ENCODE measurements around the gene RIPK1. TPM values are rescaled to one million over a fixed set of nuclear protein-coding genes. Genes with fewer than 3 reads are reported as not detected.
A peak's percentile ranks its signal among the peaks of the same experiment; 100 is the strongest.

Gene RIPK1
- total and polyA plus RNA-seq, 10 of the 15 experiments (the other 5 are each of a cell fraction or from before 2014, with no cell fraction given), result 1.6 to 11.2 (median 6.3) TPM

DNA sequence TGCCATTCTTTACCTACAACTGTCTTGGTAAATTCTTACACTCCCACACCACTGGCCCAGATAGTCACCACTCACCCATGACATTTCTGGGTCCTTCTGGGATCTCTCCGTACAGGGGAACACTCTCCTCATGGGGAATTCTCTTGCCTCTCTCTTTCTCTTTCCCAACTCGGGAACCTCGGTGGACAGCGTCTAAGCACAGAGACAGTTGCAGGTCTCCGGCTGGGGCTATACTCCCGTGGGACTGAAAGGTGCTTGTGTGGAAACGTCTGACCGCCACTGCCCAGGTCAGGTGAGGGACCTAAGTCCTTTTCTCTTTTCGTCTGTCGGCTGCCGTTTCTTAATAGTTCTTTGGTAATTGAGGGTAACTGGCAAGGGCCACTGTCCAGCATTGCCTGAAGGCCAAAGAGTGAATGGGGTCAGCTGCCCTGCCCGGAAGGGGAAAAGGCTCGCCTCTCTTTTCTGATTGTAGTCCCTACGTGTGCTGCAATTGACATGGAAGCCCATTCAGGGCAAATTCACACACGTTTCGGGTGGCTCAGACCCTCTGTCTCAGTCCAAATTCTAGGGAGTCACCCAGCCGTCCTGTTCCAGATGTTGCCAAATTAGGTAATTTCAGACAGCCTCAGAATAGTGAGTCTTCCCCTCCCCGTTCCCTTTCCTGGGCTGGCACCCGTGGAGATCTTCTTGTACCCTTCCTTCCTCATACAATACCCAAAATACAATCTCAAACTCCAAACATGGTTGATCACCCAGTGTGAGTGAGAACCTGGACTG is 31.2 kb upstream of the RIPK1 start:
- ChIA-PET RAD21 (ENCODE audit: unreplicated experiment) (no interaction called here), CTCF (interaction anchor here (0.7 kb wide), 1 partner anchor 61 kb away, joined by 3 read pairs; no protein-coding TSS in a partner anchor), POLR2A (no interaction called here), SMC1A (ENCODE audit: uncharacterized antibody, unreplicated experiment) (no interaction called here)
- Histone ChIP-seq H3K9ac (ENCODE audit: control insufficient read depth, insufficient read depth, low read length) (no peak overlapping the region), H2AFZ (ENCODE audit: control insufficient read depth, low read depth, low read length) (no peak overlapping the region), H3K4me3 (no peak overlapping the region), H3K27ac (ENCODE audit: control insufficient read depth, insufficient read depth) (no peak overlapping the region), H3K4me1 (ENCODE audit: control insufficient read depth, insufficient read depth, low read length) (no peaks in the 10 kb centered on the region), H3K36me3 (ENCODE audit: control insufficient read depth in 2 of 2, insufficient read depth in 2 of 2, low read length in 1 of 2) (no peaks in the 10 kb centered on the region), H3K79me2 (ENCODE audit: control insufficient read depth, insufficient read depth, low read length) (no peaks in the 10 kb centered on the region), H3K4me2 (ENCODE audit: control insufficient read depth, insufficient read depth) (no peak overlapping the region), H3K27me3 (replicated peaks in 1 of 2; ENCODE audit: control insufficient read depth in 2 of 2, insufficient read depth in 2 of 2, low read length in 1 of 2) (peaks cover 3 to 4% of the 10 kb centered on the region in 2 experiments; a peak in 2 of 4 replicates), H4K20me1 (ENCODE audit: control insufficient read depth, insufficient read depth) (no peaks in the 10 kb centered on the region), H3K9me3 (replicated peaks; ENCODE audit: control insufficient read depth, insufficient read depth, low read length) (no peaks in the 10 kb centered on the region)
- DNase-seq (ENCODE audit: low read depth, low spot score), result no peak
- intact Hi-C loops (cut with micrococcal nuclease; ENCODE audit: unreplicated experiment), result no loop called here
- in situ Hi-C loops (cut with MboI), result no loop called here
- BruUV-seq (replicated peaks), result no TSS peak
- FAIRE-seq, result no peak
- no peak for ATAC-seq
- no peak for TF ChIP-seq TCF12 (IDR thresholded peaks at IDR 0.05; ENCODE audit: low read depth, low read length)
- TF ChIP-seq FOXK2 (IDR thresholded peaks at IDR 0.05), result 0 out of 2 replicates have a peak, but pooled peaks have one; percentile 2
- 54% methylated on average over 19 of the region's 19 CpGs for WGBS (ENCODE audit: insufficient coverage, insufficient replicate concordance, low lambda C conversion rate, missing lambda C conversion rate)

DNA sequence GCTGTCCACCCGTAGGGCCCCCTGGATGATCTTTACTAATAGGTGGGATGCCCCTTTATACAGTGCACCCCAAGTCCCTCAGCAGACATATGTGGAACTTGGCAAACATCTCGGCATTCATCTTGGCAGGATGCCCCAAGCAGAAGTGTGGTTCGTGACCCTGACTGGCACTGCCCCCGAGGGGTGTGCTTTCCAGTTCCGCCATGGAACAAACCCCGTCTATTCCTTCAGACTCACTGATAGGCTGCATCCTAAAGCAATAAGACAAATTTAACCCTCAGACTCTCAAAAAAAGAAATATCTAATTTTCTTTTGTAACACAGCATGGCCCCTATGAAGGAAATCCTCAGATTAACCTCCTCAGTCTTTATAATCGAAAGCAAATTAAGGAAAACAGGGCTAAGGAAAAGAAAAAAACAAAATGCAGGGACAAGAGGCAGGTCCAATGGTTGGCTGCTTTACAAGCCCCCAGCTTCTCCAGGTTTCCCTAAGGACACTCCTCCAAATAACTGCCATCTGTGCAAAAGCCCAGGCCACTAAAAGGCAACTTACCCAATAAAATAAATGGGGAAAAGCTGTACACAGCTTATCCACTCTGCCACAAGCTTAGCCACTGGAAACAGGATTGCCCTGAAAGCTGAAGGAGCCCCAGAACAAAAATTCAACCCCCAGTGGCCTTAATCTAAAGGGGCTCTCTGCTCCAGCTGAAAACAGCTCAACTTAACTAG is 30.5 kb upstream of the RIPK1 start:
- H3K27me3 ChIP-seq (replicated peaks in 1 of 2; ENCODE audit: control insufficient read depth in 2 of 2, insufficient read depth in 2 of 2, low read length in 1 of 2), result peaks cover 3 to 4% of the 10 kb centered on the region in 2 experiments; a peak in 2 of 4 replicates
- H3K79me2 ChIP-seq (ENCODE audit: control insufficient read depth, insufficient read depth, low read length), result no peaks in the 10 kb centered on the region
- H3K27ac ChIP-seq (ENCODE audit: control insufficient read depth, insufficient read depth), result no peak overlapping the region
- no peaks in the 10 kb centered on the region for H4K20me1 ChIP-seq (ENCODE audit: control insufficient read depth, insufficient read depth)
- ChIA-PET CTCF (interaction anchor here (1.8 kb wide), 1 partner anchor 37 kb away, joined by 8 read pairs; no protein-coding TSS in a partner anchor), SMC1A (ENCODE audit: uncharacterized antibody, unreplicated experiment) (interaction anchor here (0.7 to 1.9 kb wide), 3 partner anchors 12 to 37 kb away, joined by 3 to 8 read pairs (median 5); no protein-coding TSS in a partner anchor), POLR2A (no interaction called here), RAD21 (ENCODE audit: unreplicated experiment) (interaction anchor here (2.0 kb wide), 1 partner anchor 36 kb away, joined by 6 read pairs; no protein-coding TSS in a partner anchor)
- WGBS (ENCODE audit: insufficient coverage, insufficient replicate concordance, low lambda C conversion rate, missing lambda C conversion rate), result 44% methylated on average over 7 of the region's 7 CpGs
- no peak overlapping the region for H3K4me3 ChIP-seq
- H3K4me1 ChIP-seq (ENCODE audit: control insufficient read depth, insufficient read depth, low read length), result no peaks in the 10 kb centered on the region
- H3K9me3 ChIP-seq (replicated peaks; ENCODE audit: control insufficient read depth, insufficient read depth, low read length), result no peaks in the 10 kb centered on the region
- no peak for ATAC-seq
- no peak overlapping the region for H3K9ac ChIP-seq (ENCODE audit: control insufficient read depth, insufficient read depth, low read length)
- no peaks in the 10 kb centered on the region for H3K36me3 ChIP-seq (ENCODE audit: control insufficient read depth in 2 of 2, insufficient read depth in 2 of 2, low read length in 1 of 2)
- in situ Hi-C loops (cut with MboI), result no loop called here
- no peak overlapping the region for H2AFZ ChIP-seq (ENCODE audit: control insufficient read depth, low read depth, low read length)
- no peak overlapping the region for H3K4me2 ChIP-seq (ENCODE audit: control insufficient read depth, insufficient read depth)
- no peak for DNase-seq (ENCODE audit: low read depth, low spot score)
- no TSS peak for BruUV-seq (replicated peaks)
- FAIRE-seq, result no peak
- intact Hi-C loops (cut with micrococcal nuclease; ENCODE audit: unreplicated experiment), result no loop called here
- TF ChIP-seq BACH1 (IDR thresholded peaks at IDR 0.05; ENCODE audit: borderline replicate concordance) (no peak), SMAD1 (IDR thresholded peaks at IDR 0.05; ENCODE audit: low read depth, partially characterized antibody) (no peak), FOS (IDR thresholded peaks at IDR 0.05; ENCODE audit: borderline replicate concordance, extremely low read depth, insufficient read length) (no peak), POLR2A (IDR thresholded peaks at IDR 0.05; ENCODE audit: low read depth, low read length) (no peak), FOXK2 (IDR thresholded peaks at IDR 0.05) (no peak), LARP7 (IDR thresholded peaks at IDR 0.05) (no peak), POLR2AphosphoS2 (IDR thresholded peaks at IDR 0.05; ENCODE audit: low read depth, low read length) (no peak), EGR1 (IDR thresholded peaks at IDR 0.05; ENCODE audit: borderline replicate concordance in 1 of 2, low read depth in 2 of 2, low read length in 2 of 2) (no peak), CBX5 (IDR thresholded peaks at IDR 0.05; ENCODE audit: low read depth) (no peak), NFIC (IDR thresholded peaks at IDR 0.05; ENCODE audit: low read depth, low read length) (no peak), BMI1 (IDR thresholded peaks at IDR 0.05; ENCODE audit: borderline replicate concordance) (no peak), MTA3 (IDR thresholded peaks at IDR 0.05; ENCODE audit: borderline replicate concordance, low read length) (no peak)
- TF ChIP-seq, protein P1, sequence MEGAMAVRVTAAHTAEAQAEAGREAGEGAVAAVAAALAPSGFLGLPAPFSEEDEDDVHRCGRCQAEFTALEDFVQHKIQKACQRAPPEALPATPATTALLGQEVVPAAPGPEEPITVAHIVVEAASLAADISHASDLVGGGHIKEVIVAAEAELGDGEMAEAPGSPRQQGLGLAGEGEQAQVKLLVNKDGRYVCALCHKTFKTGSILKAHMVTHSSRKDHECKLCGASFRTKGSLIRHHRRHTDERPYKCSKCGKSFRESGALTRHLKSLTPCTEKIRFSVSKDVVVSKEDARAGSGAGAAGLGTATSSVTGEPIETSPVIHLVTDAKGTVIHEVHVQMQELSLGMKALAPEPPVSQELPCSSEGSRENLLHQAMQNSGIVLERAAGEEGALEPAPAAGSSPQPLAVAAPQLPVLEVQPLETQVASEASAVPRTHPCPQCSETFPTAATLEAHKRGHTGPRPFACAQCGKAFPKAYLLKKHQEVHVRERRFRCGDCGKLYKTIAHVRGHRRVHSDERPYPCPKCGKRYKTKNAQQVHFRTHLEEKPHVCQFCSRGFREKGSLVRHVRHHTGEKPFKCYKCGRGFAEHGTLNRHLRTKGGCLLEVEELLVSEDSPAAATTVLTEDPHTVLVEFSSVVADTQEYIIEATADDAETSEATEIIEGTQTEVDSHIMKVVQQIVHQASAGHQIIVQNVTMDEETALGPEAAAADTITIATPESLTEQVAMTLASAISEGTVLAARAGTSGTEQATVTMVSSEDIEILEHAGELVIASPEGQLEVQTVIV (IDR thresholded peaks at IDR 0.05; ENCODE audit: borderline replicate concordance, partially characterized antibody), result no peak

Measured in GM12878 (cell line).